Smooth muscle cell (in vitro differentiated cells): ENCODE results near the gene RPTOR. TPM values are rescaled to one million over a fixed set of nuclear protein-coding genes. Genes with fewer than 3 reads are reported as not detected.

Experiments used
- DNase-seq: peaks from one replicate; lab custom pipeline; 2025; ENCODE audit not compliant: unreplicated experiment; lab: John Stamatoyannopoulos, UW
- H2AFZ ChIP-seq: fragments of 200-600 bp; sonication (generic); 2 replicates; pipeline ENCODE4 v1.6.0; 2016; ENCODE audit warnings: antibody characterized with exemption, low read depth, mild to moderate bottlenecking
- H3F3A ChIP-seq: fragments of 200-600 bp; sonication (generic); 2 replicates; pipeline ENCODE4 v1.6.0; 2017; ENCODE audit warnings: antibody characterized with exemption, low read depth
- H3K27ac ChIP-seq: fragments of 200-600 bp; sonication (generic); 2 replicates; pipeline ENCODE4 v1.5.1; 2016; ENCODE audit warnings: low read depth, mild to moderate bottlenecking
- H3K27me3 ChIP-seq: fragments of 200-600 bp; sonication (generic); 2 replicates; pipeline ENCODE4 v1.6.1; 2016; ENCODE audit warnings: low read depth, mild to moderate bottlenecking
- H3K36me3 ChIP-seq: fragments of 200-600 bp; sonication (generic); 2 replicates; pipeline ENCODE4 v1.5.1; 2016; ENCODE audit warnings: low read depth
- H3K4me1 ChIP-seq: fragments of 200-600 bp; sonication (generic); 2 replicates; pipeline ENCODE4 v1.5.1; 2016; ENCODE audit warnings: low read depth
- H3K4me2 ChIP-seq: fragments of 200-600 bp; sonication (generic); 2 replicates; pipeline ENCODE4 v1.6.0; 2016; ENCODE audit warnings: mild to moderate bottlenecking
- H3K4me3 ChIP-seq: fragments of 200-600 bp; sonication (generic); 2 replicates; pipeline ENCODE4 v1.5.1; 2016; ENCODE audit warnings: mild to moderate bottlenecking
- H3K79me2 ChIP-seq: fragments of 200-600 bp; sonication (generic); 2 replicates; pipeline ENCODE4 v1.6.0; 2016; ENCODE audit warnings: low read depth, mild to moderate bottlenecking
- H3K9ac ChIP-seq: fragments of 200-600 bp; sonication (generic); 2 replicates; pipeline ENCODE4 v1.6.0; 2016; ENCODE audit warnings: low read depth
- H3K9me3 ChIP-seq: fragments of 200-600 bp; sonication (generic); replicated peaks from 2 replicates; pipeline ENCODE4 v1.5.1; 2016; ENCODE audit warnings: low read depth
- H4K20me1 ChIP-seq: fragments of 200-600 bp; sonication (generic); 2 replicates; pipeline ENCODE4 v1.6.0; 2016; ENCODE audit warnings: low read depth
- CTCF ChIP-seq: fragments of 200-600 bp; sonication (generic); IDR thresholded peaks from 2 replicates; pipeline ENCODE4 v1.5.1; 2017; ENCODE audit warnings: borderline replicate concordance, mild to moderate bottlenecking, antibody characterized with exemption; ENCODE audit not compliant: insufficient read depth, poor library complexity, severe bottlenecking
- WGBS: methylation state at CpG from one replicate; pipeline ENCODE4 v1.1.7; 2016; ENCODE audit warnings: low lambda C conversion rate; 5-methylcytosine and 5-hydroxymethylcytosine counted together
- polyA plus RNA-seq: library from polyadenylated mRNA; unstranded; fragments of >200 nt; fragmentation: Nextera tagmentation; extraction: Ambion mirVana; gene quantifications from 2 replicates; pipeline ENCODE4 v1.2.1, GENCODE V29; 2016
- total RNA-seq: library from RNA; depleted of rRNA; stranded (reverse); fragments of >200 nt; gene quantifications from 2 replicates; pipeline ENCODE4 v1.2.3, GENCODE V29; 2014

The RPTOR gene
- total and polyA plus RNA-seq, 2 experiments from 2014 or later: 10.6 to 12.2 TPM

GRCh38 chr17:80630560-80631120, 86.0 kb downstream of the RPTOR start:
- Histone ChIP-seq H3K4me3 (no peak overlapping the region), H3K27me3 (no peaks in the 10 kb centered on the region), H3F3A (no peaks in the 10 kb centered on the region), H2AFZ (no peak overlapping the region), H3K36me3 (no peaks in the 10 kb centered on the region), H3K9me3 (no peaks in the 10 kb centered on the region), H3K9ac (no peak overlapping the region), H4K20me1 (peaks cover 69% of the 10 kb centered on the region), H3K4me1 (peaks cover 8% of the 10 kb centered on the region), H3K27ac (no peak overlapping the region), H3K4me2 (no peak overlapping the region), H3K79me2 (peaks cover 25% of the 10 kb centered on the region)
- DNase-seq: no peak
- no peak for TF ChIP-seq CTCF
- WGBS: 93% methylated on average over 9 of the region's 9 CpGs

- no peaks in the 10 kb centered on the region for H3F3A ChIP-seq
- DNase-seq: no peak
- WGBS: 83% methylated on average over 10 of the region's 10 CpGs
- H3K27me3 ChIP-seq: no peaks in the 10 kb centered on the region
- H3K4me3 ChIP-seq: no peak overlapping the region
- H3K9me3 ChIP-seq: no peaks in the 10 kb centered on the region
- no peak overlapping the region for H3K9ac ChIP-seq
- H3K36me3 ChIP-seq: no peaks in the 10 kb centered on the region
- H2AFZ ChIP-seq: no peak overlapping the region
- peak overlapping the region; percentile 50 for H3K27ac ChIP-seq
- peaks cover 75% of the 10 kb centered on the region for H4K20me1 ChIP-seq
- H3K4me1 ChIP-seq: peaks cover 8% of the 10 kb centered on the region
- H3K79me2 ChIP-seq: peaks cover 27% of the 10 kb centered on the region
- peak overlapping the region; percentile 40 for H3K4me2 ChIP-seq
- TF ChIP-seq CTCF: no peak
Observed at GRCh38 chr17:80631142-80632045, 86.8 kb downstream of the RPTOR start.

DNA sequence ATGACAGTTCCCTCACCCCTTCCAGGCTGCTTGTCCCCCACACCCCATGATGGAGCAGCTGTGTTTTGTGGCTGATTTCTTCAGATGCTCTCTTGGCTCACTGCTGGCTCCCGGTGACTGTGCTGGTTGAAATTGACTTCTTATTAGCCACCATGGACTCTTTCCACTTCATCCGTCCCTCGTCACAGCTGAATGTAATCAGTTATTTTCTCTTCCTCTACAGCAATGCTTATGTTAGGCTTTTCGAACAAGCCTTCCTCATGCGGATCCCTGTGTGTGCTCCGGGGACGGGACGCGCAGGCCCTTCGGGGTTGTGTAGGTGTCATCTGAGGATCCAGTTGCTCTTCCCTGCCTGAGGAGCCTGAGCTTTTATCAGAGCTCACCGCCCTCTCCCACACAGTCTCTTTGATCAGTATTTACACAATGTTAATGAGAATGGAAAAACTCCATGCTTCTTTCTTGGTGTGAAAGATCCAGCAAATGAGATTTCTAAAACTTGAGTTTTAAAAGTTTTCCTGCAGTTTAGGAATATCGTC, 87.5 kb downstream of the RPTOR start:
- Histone ChIP-seq H2AFZ (no peak overlapping the region), H3K36me3 (no peaks in the 10 kb centered on the region), H3F3A (no peaks in the 10 kb centered on the region), H3K9me3 (no peaks in the 10 kb centered on the region), H3K27ac (peak overlapping the region; percentile 50), H4K20me1 (peaks cover 82% of the 10 kb centered on the region), H3K27me3 (no peaks in the 10 kb centered on the region), H3K9ac (no peak overlapping the region), H3K4me1 (peaks cover 8% of the 10 kb centered on the region), H3K79me2 (peaks cover 31% of the 10 kb centered on the region), H3K4me2 (peak overlapping the region; percentile 40), H3K4me3 (no peak overlapping the region)
- 22% methylated on average over 12 of the region's 12 CpGs for WGBS
- no peak for TF ChIP-seq CTCF
- DNase-seq: no peak
